Loucy (cell line): ENCODE measurements around the gene TPCN2.

Source experiments
- CTCF ChIP-seq: fragments of 200-600 bp; sonication (generic); conservative IDR thresholded peaks from 2 replicates; pipeline ENCODE4 v1.5.1; 2014; ENCODE audit warnings: mild to moderate bottlenecking, antibody characterized with exemption, low read length
- EZH2phosphoT487 ChIP-seq: fragments of 200-600 bp; IDR thresholded peaks from 2 replicates; pipeline ENCODE4 v1.6.1; 2018; ENCODE audit warnings: antibody characterized with exemption, mild to moderate bottlenecking, moderate library complexity, borderline replicate concordance

GRCh38 chr11:69125861-69126260 lies 77.1 kb downstream of the TPCN2 start:
- TF ChIP-seq CTCF (no peak), EZH2phosphoT487 (no peak)
